ENCODE data around the gene WLS. TPM values are rescaled to one million over a fixed set of nuclear protein-coding genes. Genes with fewer than 3 reads are reported as not detected.

WLS gene
- total RNA-seq, 1 donor from 2014 or later = not detected

DNA sequence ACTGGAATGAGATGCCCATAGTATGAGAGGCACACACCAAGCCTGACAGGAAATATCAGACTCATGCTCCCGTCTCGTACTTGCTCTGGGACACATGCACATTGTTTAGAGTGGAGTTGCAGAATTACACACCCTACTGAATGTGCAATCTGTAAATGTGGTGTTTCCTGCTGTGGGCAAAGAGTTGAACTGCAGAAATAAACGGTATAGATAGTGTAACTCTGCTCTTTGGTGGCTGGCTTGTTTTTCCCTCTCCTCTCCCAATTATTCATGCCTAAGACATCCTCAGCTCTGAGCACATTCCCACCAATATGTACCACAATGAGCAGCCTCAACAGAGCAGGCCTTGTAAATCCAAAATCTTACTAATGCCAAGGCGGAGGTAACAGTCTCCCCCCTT, 91.8 kb downstream of the WLS start:
- H3K27ac Mint-ChIP-seq = no peak overlapping the region
- H3K36me3 Mint-ChIP-seq (ENCODE audit: low read depth) = no peaks in the 10 kb centered on the region
- intact Hi-C loops (cut with micrococcal nuclease) = no loop called here
- no peak for DNase-seq
- H3K27me3 Mint-ChIP-seq = no peaks in the 10 kb centered on the region
- no peaks in the 10 kb centered on the region for H3K9me3 Mint-ChIP-seq
- no peaks in the 10 kb centered on the region for H3K4me1 Mint-ChIP-seq
- H3K4me3 Mint-ChIP-seq = no peak overlapping the region

DNA sequence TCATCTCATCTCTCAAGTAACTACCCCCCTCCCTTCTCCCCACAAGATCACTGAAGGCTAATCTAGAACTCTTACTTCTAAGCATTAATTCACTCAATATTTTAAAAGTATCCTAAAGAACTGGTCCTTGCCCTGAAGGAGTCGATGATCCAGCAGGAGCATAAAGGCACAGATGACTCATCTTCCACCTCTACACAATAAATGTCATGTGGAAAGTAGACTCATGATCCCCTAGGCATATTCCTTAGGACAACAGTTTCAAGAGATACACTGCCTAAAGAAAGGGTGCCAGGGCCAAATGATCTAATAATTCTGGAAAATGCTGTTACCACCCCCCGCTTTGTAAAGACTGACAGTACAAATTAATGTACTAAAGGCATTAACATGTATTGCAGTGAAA, 96.1 kb downstream of the WLS start:
- Mint-ChIP-seq H3K4me3 (no peak overlapping the region), H3K4me1 (no peaks in the 10 kb centered on the region), H3K9me3 (no peaks in the 10 kb centered on the region), H3K36me3 (ENCODE audit: low read depth) (no peaks in the 10 kb centered on the region), H3K27ac (no peak overlapping the region), H3K27me3 (peaks cover 2% of the 10 kb centered on the region)
- DNase-seq = no peak
- intact Hi-C loops (cut with micrococcal nuclease) = no loop called here

DNA sequence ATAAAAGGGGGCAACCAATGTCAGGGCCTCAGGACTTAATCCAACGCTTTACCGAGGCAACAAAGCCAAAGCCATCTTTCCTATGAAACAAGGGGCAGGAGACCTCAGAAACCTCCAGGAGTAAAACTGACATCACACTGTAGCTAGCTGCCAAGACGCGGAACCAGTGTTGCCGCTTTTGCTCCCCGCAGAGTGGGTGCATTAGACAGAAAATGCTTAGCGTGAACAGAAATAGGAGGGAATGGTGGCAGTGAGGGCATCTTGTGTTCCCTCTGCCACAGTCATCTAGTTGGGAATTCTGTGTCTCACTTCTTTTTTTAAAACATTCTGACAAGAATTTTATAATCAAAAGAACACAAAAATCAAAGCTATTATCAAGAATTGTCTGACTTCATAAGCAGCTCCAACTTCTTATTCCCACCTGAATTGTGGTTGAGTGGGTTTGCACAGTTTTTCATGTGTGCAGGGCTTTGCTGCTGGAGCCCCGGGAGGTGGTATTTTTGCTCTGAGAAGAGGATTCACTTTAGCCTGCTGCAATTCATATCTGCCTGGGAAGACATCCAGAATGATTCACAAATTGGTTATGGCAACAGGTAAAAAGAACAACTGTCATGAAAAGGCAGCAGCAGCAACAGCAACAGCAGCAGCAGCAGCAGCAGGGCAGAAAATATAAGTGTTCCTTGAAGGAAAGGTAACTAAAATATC, 99.7 kb downstream of the WLS start:
- no peaks in the 10 kb centered on the region for H3K9me3 Mint-ChIP-seq

DNA sequence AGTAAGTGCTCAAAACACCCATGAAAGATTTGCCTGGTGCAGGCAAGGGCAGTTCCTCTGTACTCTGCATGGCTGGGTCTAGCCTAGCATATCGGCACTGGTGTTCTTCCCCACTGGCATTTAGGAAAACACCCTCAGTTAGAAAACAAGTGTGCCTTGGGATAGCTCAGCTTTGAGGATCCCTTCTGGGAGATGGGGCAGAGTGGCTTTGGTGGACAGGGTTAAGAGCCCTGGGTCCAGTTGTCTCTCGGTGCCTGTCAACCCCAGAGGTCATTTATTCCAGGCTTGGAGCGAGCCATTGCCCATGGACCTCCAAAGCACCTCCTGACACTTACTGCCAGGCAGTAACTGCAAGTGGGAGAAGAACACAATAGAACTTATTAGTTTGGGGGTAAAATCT, 101.1 kb downstream of the WLS start:
- no peak for DNase-seq
- Mint-ChIP-seq H3K36me3 (ENCODE audit: low read depth) (no peaks in the 10 kb centered on the region), H3K4me3 (no peak overlapping the region), H3K27ac (no peak overlapping the region), H3K9me3 (no peaks in the 10 kb centered on the region), H3K27me3 (peaks cover 2% of the 10 kb centered on the region), H3K4me1 (no peaks in the 10 kb centered on the region)
- intact Hi-C loops (cut with micrococcal nuclease) = no loop called here

More for the DNA sequence above, 99.7 kb downstream of the WLS start:
- H3K36me3 Mint-ChIP-seq (ENCODE audit: low read depth) = no peaks in the 10 kb centered on the region
- no peak for DNase-seq
- H3K27ac Mint-ChIP-seq = no peak overlapping the region
- H3K4me3 Mint-ChIP-seq = no peak overlapping the region
- H3K27me3 Mint-ChIP-seq = peaks cover 2% of the 10 kb centered on the region
- H3K4me1 Mint-ChIP-seq = no peaks in the 10 kb centered on the region
- intact Hi-C loops (cut with micrococcal nuclease) = no loop called here

DNA sequence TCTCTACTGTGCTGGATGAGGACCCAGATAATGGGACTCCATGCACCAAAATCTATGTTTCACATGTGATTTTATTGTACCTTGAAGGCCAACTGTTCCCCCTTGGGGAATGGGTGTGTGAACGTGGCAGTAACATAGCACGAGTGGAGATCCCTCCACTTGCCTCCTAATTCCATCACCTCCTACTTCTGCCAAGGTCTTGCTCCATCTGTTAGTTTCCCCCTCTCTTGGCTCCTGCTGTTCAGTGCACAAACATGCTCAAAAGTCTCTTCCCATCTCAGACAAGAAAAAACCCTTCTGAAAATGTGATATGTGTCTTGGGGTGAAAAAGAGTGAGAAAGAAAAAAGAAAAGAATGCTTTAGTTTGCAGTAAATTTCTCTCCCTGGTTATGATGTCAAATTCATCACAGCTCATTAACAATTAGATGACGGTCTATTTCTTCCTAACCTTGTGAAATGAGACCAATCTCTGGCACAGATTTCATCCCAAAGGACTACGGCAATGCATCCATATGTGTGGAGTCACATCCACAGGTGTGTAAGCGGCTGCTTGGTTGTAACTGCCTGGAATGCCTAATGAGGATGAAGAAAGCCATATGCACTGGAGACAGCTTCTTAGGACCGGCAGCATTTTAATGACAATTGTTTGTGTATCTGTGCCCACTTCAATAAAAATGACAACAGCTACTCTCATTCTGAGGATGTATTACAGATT, 102.6 kb downstream of the WLS start:
- Mint-ChIP-seq H3K27ac (no peak overlapping the region), H3K4me3 (no peak overlapping the region), H3K36me3 (ENCODE audit: low read depth) (no peaks in the 10 kb centered on the region), H3K9me3 (no peaks in the 10 kb centered on the region), H3K4me1 (no peaks in the 10 kb centered on the region), H3K27me3 (peaks cover 2% of the 10 kb centered on the region)
- DNase-seq = no peak
- intact Hi-C loops (cut with micrococcal nuclease) = no loop called here

DNA sequence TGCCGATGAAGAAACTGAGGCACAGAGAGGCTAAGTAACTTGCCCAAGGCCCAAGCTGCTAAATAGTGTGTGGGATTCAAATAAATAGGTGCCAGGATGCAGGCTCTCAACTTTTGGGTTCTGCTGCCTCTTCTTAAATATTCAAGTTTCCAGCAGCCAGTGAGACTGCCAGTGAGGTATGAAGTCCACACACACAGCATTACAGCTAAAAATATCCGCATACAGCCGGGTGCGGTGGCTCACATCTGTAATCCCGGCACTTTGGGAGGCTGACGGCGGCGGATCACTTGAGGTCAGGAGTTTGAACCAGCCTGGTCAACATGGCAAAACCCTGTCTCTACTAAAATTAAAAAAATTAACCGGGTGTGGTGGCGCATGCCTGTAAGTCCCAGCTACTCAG, 103.5 kb downstream of the WLS start:
- intact Hi-C loops (cut with micrococcal nuclease) = no loop called here
- Mint-ChIP-seq H3K27me3 (no peaks in the 10 kb centered on the region), H3K27ac (no peak overlapping the region), H3K9me3 (no peaks in the 10 kb centered on the region), H3K4me3 (no peak overlapping the region), H3K36me3 (ENCODE audit: low read depth) (no peaks in the 10 kb centered on the region), H3K4me1 (no peaks in the 10 kb centered on the region)
- no peak for DNase-seq

DNA sequence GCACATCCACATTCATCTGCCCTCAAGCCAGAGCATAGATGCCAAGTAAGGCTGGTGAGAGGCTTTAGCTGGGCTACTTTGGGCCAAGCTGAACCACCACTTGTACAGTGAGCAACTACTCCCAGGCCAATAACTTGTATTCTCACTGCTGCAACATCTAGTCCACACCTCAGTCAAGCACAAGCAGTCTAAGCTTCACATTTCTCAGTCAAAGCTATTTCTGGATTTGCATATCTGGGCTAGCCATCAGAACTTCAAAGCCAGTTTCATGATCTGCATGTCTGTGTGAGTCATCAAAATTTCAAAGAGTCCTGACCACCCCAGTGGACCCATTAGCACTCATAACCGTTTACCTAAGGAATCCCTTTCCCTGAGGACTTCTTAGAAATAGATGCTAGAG, 104.2 kb downstream of the WLS start:
- intact Hi-C loops (cut with micrococcal nuclease) = no loop called here

DNA sequence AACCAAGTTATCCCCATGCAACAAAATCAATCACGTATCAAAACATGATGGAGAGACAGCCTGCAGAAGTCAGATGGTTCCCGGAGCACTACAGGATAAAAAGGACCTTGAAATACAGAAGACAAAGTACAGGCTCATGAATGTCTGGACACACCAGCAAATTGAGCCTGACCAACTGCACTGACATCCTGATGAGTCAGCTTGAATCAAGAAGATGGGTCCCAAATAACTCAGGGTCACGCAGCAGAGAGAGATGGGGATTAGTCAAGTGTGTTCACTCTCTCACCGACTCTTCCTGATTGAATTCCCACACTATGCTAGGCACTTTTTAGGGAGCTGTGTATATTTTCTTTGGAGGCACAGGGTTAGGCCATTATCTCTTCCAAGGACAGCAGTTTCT, 110.8 kb downstream of the WLS start:
- Mint-ChIP-seq H3K9me3 (no peaks in the 10 kb centered on the region), H3K36me3 (ENCODE audit: low read depth) (no peaks in the 10 kb centered on the region), H3K27me3 (no peaks in the 10 kb centered on the region), H3K4me3 (no peak overlapping the region), H3K27ac (no peak overlapping the region), H3K4me1 (peaks cover 3% of the 10 kb centered on the region)
- no peak for DNase-seq
- intact Hi-C loops (cut with micrococcal nuclease) = loop anchor here (2.0 kb wide), 1 partner anchor 375 kb away; the partner anchor contains the start of gene DEPDC1

More for the DNA sequence above, 104.2 kb downstream of the WLS start:
- Mint-ChIP-seq H3K36me3 (ENCODE audit: low read depth) (no peaks in the 10 kb centered on the region), H3K4me1 (no peaks in the 10 kb centered on the region), H3K9me3 (no peaks in the 10 kb centered on the region), H3K27me3 (no peaks in the 10 kb centered on the region), H3K27ac (no peak overlapping the region), H3K4me3 (no peak overlapping the region)
- no peak for DNase-seq

DNA sequence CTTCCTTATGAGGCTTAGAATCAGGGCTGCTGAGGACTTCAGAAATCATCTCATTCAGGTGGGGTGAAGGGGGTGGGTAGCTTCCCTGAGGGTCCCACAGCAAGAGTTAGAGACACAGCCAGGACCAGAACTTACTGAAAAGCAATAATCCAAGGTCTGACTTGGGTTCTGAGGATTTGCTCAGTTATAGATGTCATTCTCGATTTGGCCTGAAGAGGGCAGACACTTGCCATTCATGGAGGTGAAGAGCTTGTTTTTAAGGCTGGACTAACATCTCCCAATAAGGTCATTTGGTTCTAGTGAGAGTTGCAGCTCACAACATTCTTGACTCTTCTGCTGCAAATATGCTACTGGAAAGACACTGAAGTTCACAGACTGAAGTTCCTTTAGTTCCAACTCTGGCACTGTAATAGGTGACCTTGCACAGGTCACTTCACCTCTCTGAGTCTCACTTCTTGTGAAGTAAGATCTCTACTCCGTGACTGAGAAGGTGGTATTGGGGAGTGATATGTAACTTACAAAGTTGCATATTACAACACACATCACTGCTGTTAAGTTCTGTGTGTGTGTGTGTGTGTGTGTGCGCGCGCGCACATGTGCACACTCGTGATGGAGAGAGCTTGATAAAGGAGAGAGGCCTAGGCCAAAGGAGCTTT, 112.1 kb downstream of the WLS start:
- peak; percentile 82 for DNase-seq
- Mint-ChIP-seq H3K27me3 (no peaks in the 10 kb centered on the region), H3K9me3 (no peaks in the 10 kb centered on the region), H3K4me1 (peaks cover 3% of the 10 kb centered on the region), H3K36me3 (ENCODE audit: low read depth) (no peaks in the 10 kb centered on the region), H3K4me3 (no peak overlapping the region), H3K27ac (no peak overlapping the region)
- intact Hi-C loops (cut with micrococcal nuclease) = loop anchor here (1.0 to 2.0 kb wide), 3 partner anchors 224 to 377 kb away; partner anchors contain the start of gene DEPDC1

DNA sequence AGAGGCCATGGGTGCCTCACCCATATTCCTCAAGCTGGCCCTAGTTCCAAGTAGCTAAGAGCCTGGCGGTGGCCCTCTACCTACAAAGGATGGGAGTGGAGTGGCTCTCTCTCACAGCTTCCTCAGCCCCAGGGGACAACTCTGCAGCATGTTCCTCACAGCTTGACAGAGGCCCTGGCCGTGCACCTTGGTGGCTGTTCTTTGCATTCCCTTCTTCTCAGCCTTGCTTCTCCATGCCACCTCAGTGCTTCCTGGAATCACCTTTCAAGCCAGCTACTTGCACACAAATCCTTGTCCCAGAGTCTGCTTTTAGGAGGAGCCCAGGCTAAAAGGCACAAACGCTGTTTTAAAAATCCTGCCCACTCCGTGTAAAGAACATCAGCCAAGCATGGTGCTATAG, 112.9 kb downstream of the WLS start:
- intact Hi-C loops (cut with micrococcal nuclease) = no loop called here
- peaks cover 3% of the 10 kb centered on the region for H3K4me1 Mint-ChIP-seq

DNA sequence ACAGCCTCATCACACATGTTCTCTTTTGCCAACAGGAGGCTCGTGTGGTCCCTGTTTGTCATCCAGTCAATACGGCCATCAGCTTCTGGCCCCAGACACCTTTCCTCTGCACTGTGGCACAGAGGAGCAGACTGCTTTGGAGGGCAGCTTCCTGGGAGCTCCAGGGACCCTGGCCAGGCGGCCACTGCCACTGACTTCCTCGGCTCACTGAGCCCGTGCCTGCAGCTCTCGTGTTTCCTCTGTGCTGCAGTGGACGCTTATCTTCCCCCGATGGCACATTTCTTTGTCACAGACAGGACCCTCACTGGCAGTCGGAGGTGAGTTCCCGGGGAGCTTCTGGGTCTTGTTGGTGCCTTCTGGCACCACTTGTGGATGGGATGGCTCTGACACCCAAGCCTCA, 114.9 kb downstream of the WLS start:
- Mint-ChIP-seq H3K4me1 (peaks cover 3% of the 10 kb centered on the region), H3K27me3 (peaks cover 2% of the 10 kb centered on the region), H3K36me3 (ENCODE audit: low read depth) (no peaks in the 10 kb centered on the region), H3K9me3 (no peaks in the 10 kb centered on the region), H3K27ac (no peak overlapping the region), H3K4me3 (no peak overlapping the region)
- intact Hi-C loops (cut with micrococcal nuclease) = loop anchor here (1.0 to 2.0 kb wide), 2 partner anchors 225 to 265 kb away; no protein-coding TSS in a partner anchor
- no peak for DNase-seq

More for the DNA sequence above, 112.9 kb downstream of the WLS start:
- Mint-ChIP-seq H3K4me3 (no peak overlapping the region), H3K27me3 (no peaks in the 10 kb centered on the region), H3K9me3 (no peaks in the 10 kb centered on the region), H3K27ac (no peak overlapping the region), H3K36me3 (ENCODE audit: low read depth) (no peaks in the 10 kb centered on the region)
- no peak for DNase-seq

DNA sequence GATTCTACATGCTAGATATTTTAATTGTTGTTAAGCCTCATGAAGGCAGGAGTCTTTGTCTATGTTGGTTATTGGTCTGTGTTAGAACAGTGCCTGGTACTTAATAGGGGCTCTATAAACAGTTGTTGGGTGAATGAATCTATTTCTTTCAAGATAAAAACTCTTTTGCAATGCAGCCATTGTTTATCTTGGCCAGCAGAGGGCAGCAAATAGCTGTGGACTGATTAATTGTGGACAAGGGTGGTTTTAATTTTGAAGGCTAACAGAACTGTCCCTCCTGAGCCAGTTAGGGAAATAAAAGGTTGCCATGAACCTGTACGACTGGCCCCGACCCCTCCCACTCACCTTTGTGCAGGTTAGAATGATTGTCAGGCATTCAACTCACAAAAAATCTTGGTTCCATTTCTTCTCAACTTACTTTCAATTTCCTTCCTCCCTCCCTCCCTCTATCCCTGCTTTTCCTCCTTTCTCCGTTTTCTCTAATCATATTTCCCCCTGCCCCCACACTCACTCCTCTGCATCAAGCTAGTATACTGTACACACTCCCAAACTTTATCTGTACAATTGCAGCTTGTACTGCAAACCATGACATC, 115.6 kb downstream of the WLS start:
- H3K36me3 Mint-ChIP-seq (ENCODE audit: low read depth) = no peaks in the 10 kb centered on the region
- H3K27ac Mint-ChIP-seq = peak overlapping the region; percentile 66
- peaks cover 5% of the 10 kb centered on the region for H3K27me3 Mint-ChIP-seq
- H3K4me3 Mint-ChIP-seq = peak overlapping the region; percentile 55
- H3K9me3 Mint-ChIP-seq = no peaks in the 10 kb centered on the region
- H3K4me1 Mint-ChIP-seq = peaks cover 3% of the 10 kb centered on the region
- DNase-seq = peak; percentile 80
- intact Hi-C loops (cut with micrococcal nuclease) = loop anchor here (1.0 to 2.0 kb wide), 3 partner anchors 226 to 1621 kb away; no protein-coding TSS in a partner anchor

DNA sequence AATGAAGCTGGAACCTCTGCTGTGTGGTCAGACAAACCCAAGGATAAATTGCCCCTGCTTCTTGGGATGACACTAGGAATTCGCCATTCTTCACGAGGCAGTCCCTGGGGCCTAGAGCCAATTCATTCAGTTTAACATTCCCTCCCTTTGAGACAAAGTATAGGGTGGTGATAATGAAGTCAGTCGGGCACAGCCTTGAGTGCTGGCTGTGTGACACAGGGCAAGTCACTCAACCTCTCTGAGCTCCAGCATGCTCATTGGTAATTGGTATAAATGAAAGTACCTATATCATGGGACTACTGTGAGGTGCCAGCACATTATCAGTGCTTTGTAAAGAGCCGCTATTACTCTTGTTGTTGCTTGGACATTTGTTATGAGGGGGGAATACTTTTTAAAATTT, 117.0 kb downstream of the WLS start:
- Mint-ChIP-seq H3K27ac (no peak overlapping the region), H3K4me3 (no peak overlapping the region), H3K27me3 (peaks cover 6% of the 10 kb centered on the region), H3K36me3 (ENCODE audit: low read depth) (no peaks in the 10 kb centered on the region), H3K4me1 (peaks cover 3% of the 10 kb centered on the region), H3K9me3 (no peaks in the 10 kb centered on the region)
- intact Hi-C loops (cut with micrococcal nuclease) = no loop called here
- DNase-seq = no peak

DNA sequence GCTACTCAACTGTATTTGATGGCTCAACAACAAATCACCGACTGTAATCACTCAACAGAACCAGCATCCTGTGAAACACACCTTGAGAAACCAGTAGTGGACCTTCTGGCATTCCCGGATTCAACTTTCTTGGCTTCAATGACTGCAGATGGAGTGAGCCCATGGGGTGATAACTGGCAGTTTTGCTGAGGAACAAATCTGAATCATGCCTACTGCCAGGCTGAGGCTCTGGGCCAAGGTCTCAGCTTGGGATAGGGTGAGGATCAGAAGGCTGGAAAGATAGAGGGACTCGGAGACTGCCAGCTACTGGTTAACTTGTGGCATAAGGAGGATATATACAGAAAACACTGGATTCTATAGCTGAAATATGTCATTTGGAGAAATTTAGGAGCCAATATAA, 118.4 kb downstream of the WLS start:
- Mint-ChIP-seq H3K27ac (no peak overlapping the region), H3K27me3 (peaks cover 8% of the 10 kb centered on the region), H3K9me3 (no peaks in the 10 kb centered on the region), H3K4me3 (no peak overlapping the region), H3K4me1 (peaks cover 3% of the 10 kb centered on the region), H3K36me3 (ENCODE audit: low read depth) (no peaks in the 10 kb centered on the region)
- no peak for DNase-seq
- intact Hi-C loops (cut with micrococcal nuclease) = no loop called here
